Caco-2 (cell line): ENCODE results near the gene WDR41. TPM values are rescaled to one million over a fixed set of nuclear protein-coding genes. Genes with fewer than 3 reads are reported as not detected.
"Not testable (repeated sequence)": the region's sequence is repeated elsewhere in the genome, so short reads cannot be mapped to it uniquely, and the experiment has no call there.

Experiments used
- BruUV-seq: library from RNA; stranded (reverse); fragments of 400-500 nt; replicated peaks from 2 replicates; lab custom pipeline; 2021; lab: Mats Ljungman, UMichigan
- CTCF ChIA-PET: fragments of 300-600 bp; sonication (Branson Sonifier 250); formaldehyde crosslinking; loops from one replicate; lab custom pipeline; 2022; ENCODE audit warnings: antibody characterized with exemption; lab: Charles Lee
- POLR2A ChIA-PET: fragments of 300-600 bp; sonication (Branson Sonifier 250); formaldehyde crosslinking; loops from one replicate; lab custom pipeline; 2022; ENCODE audit warnings: antibody characterized with exemption; lab: Charles Lee
- DNase-seq, 2 experiments: peaks; one replicate each; pipeline versions ENCODE4 v3.0.0 to v3.0.0-alpha.2; 2020 to 2022
- H3K27me3 ChIP-seq: replicated peaks from 2 replicates; pipeline ENCODE4 v1.6.0; 2011; ENCODE audit warnings: low read length; ENCODE audit not compliant: control insufficient read depth, insufficient read depth
- H3K36me3 ChIP-seq: 2 replicates; pipeline ENCODE4 v1.5.1; 2011; ENCODE audit warnings: low read length; ENCODE audit not compliant: control insufficient read depth, insufficient read depth
- H3K4me1 ChIP-seq: fragments of 250-450 bp; sonication (Bioruptor Pico); 2 replicates; pipeline ENCODE4 v1.5.1; 2020; ENCODE audit warnings: mild to moderate bottlenecking
- H3K4me3 ChIP-seq: 2 replicates; pipeline ENCODE4 v1.5.1; 2011; ENCODE audit warnings: low read depth, mild to moderate bottlenecking, control low read depth, low read length
- H3K9me3 ChIP-seq: fragments of 250-450 bp; sonication (Bioruptor Pico); 2 replicates; pipeline ENCODE4 v1.5.1; 2020; ENCODE audit warnings: mild to moderate bottlenecking, moderate library complexity
- H3K27ac Mint-ChIP-seq: one replicate; pipeline ENCODE4 v1.8.0; 2022; ENCODE audit warnings: mixed read lengths; ENCODE audit not compliant: unreplicated experiment
- H3K27me3 Mint-ChIP-seq: one replicate; pipeline ENCODE4 v1.8.0; 2022; ENCODE audit warnings: mixed read lengths; ENCODE audit not compliant: insufficient read depth, unreplicated experiment
- H3K36me3 Mint-ChIP-seq: one replicate; pipeline ENCODE4 v1.8.0; 2022; ENCODE audit warnings: mild to moderate bottlenecking, mixed read lengths; ENCODE audit not compliant: insufficient read depth, unreplicated experiment
- H3K4me1 Mint-ChIP-seq: one replicate; pipeline ENCODE4 v1.8.0; 2022; ENCODE audit warnings: low read depth, mixed read lengths; ENCODE audit not compliant: unreplicated experiment
- H3K4me3 Mint-ChIP-seq: one replicate; pipeline ENCODE4 v1.8.0; 2022; ENCODE audit warnings: mild to moderate bottlenecking, moderate library complexity, mixed read lengths; ENCODE audit not compliant: unreplicated experiment
- H3K9me3 Mint-ChIP-seq: one replicate; pipeline ENCODE4 v1.8.0; 2022; ENCODE audit warnings: mixed read lengths; ENCODE audit not compliant: unreplicated experiment
- intact Hi-C: fragments of 100-400 bp; cut with micrococcal nuclease; formaldehyde crosslinking; loops from one replicate; pipeline ENCODE4 v1.10.0; 2022; ENCODE audit not compliant: unreplicated experiment
- total RNA-seq: library from RNA; stranded (reverse); gene quantifications from 2 replicates; pipeline ENCODE4 v1.2.3, GENCODE V29; 2022
- TF ChIP-seq, protein P1 (sequence below), 2 experiments: fragments of 200-600 bp in 1 of 2; IDR thresholded peaks; 1 replicate in 1 of 2; 2 replicates in 1 of 2; pipeline versions ENCODE4 v1.5.1 to v1.8.0; 2011 to 2022; ENCODE audit warnings: antibody characterized with exemption in 1 of 2, control low read depth in 1 of 2, inconsistent platforms in 1 of 2, low read depth in 1 of 2, low read length in 1 of 2, mild to moderate bottlenecking in 1 of 2, moderate library complexity in 1 of 2; ENCODE audit not compliant: insufficient read depth in 1 of 2, severe bottlenecking in 1 of 2, unreplicated experiment in 1 of 2

WDR41 gene
- total RNA-seq, 1 experiment from 2014 or later = 64.1 TPM

DNA sequence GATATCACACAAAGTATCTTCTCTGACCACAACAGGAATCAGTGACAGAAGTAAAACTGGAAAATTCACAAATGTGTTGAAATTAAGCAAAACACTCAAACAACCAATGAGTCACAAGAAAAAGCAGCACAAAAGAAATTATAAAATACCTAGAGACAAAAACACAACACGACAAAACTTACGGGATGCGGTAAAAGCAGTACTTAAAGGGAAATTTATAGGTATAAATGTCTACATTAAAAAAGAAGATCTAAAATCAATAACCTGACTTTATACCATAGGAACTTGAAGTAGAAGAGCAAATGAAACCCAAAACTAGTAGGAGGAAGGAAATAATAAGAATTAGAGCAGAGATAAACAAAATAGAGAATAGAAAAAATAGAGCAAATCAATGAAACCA, 2.8 kb upstream of the WDR41 start:
- no TSS peak for BruUV-seq
- Mint-ChIP-seq H3K27ac (no peak overlapping the region), H3K4me1 (no peaks in the 10 kb centered on the region), H3K27me3 (peaks cover 16% of the 10 kb centered on the region), H3K4me3 (no peak overlapping the region), H3K9me3 (no peaks in the 10 kb centered on the region), H3K36me3 (peaks cover 11% of the 10 kb centered on the region)
- TF ChIP-seq, protein P1, sequence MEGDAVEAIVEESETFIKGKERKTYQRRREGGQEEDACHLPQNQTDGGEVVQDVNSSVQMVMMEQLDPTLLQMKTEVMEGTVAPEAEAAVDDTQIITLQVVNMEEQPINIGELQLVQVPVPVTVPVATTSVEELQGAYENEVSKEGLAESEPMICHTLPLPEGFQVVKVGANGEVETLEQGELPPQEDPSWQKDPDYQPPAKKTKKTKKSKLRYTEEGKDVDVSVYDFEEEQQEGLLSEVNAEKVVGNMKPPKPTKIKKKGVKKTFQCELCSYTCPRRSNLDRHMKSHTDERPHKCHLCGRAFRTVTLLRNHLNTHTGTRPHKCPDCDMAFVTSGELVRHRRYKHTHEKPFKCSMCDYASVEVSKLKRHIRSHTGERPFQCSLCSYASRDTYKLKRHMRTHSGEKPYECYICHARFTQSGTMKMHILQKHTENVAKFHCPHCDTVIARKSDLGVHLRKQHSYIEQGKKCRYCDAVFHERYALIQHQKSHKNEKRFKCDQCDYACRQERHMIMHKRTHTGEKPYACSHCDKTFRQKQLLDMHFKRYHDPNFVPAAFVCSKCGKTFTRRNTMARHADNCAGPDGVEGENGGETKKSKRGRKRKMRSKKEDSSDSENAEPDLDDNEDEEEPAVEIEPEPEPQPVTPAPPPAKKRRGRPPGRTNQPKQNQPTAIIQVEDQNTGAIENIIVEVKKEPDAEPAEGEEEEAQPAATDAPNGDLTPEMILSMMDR (IDR thresholded peaks at IDR 0.05; ENCODE audit: insufficient read depth in 1 of 2, low read depth in 1 of 2, low read length in 1 of 2, severe bottlenecking in 1 of 2, unreplicated experiment in 1 of 2) = no peak
- no peak for DNase-seq
- Histone ChIP-seq H3K4me3 (no peak overlapping the region), H3K4me1 (no peaks in the 10 kb centered on the region), H3K9me3 (no peaks in the 10 kb centered on the region), H3K27me3 (no peaks in the 10 kb centered on the region), H3K36me3 (no peaks in the 10 kb centered on the region)
- ChIA-PET CTCF (no interaction called here), POLR2A (no interaction called here)
- intact Hi-C loops = loop anchor here (5.0 kb wide), 2 partner anchors 68 to 628 kb away; no protein-coding TSS in a partner anchor

DNA sequence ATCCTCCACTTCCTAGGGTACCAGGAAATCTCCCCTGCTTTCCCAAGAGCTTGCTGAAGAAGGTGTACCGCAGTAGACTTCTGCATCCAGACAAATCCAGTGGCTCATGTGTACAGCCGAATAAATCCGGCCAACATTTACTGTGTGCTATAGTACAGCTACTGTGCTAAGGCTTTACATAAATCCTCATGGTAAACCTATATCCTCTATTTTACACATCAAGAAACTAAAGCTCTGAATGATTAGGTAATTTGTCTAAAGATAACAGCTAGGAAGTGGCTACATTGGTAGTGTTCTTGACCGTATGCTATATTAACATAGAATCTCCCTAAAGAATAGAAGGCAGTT, 511 bp upstream of the WDR41 start:
- H3K27me3 Mint-ChIP-seq = peaks cover 13% of the 10 kb centered on the region
- DNase-seq = no peak
- no peaks in the 10 kb centered on the region for H3K9me3 ChIP-seq
- no TSS peak for BruUV-seq
- no peaks in the 10 kb centered on the region for H3K4me1 ChIP-seq
- H3K4me1 Mint-ChIP-seq = no peaks in the 10 kb centered on the region
- H3K36me3 ChIP-seq = no peaks in the 10 kb centered on the region
- ChIA-PET CTCF (interaction anchor here (0.6 to 1.9 kb wide), 7 partner anchors 55 to 462 kb away, joined by 3 to 12 read pairs (median 4); partner anchors contain the start of gene AGGF1), POLR2A (interaction anchor here (0.6 kb wide), 4 partner anchors 10 to 360 kb away, joined by 3 read pairs; no protein-coding TSS in a partner anchor)
- intact Hi-C loops = loop anchor here (1.0 to 5.0 kb wide), 4 partner anchors 65 to 625 kb away; no protein-coding TSS in a partner anchor
- no peak overlapping the region for H3K27ac Mint-ChIP-seq
- TF ChIP-seq, protein P1 (IDR thresholded peaks at IDR 0.05; ENCODE audit: insufficient read depth in 1 of 2, low read depth in 1 of 2, low read length in 1 of 2, severe bottlenecking in 1 of 2, unreplicated experiment in 1 of 2) = no peak
- H3K9me3 Mint-ChIP-seq = no peaks in the 10 kb centered on the region
- peaks cover 17% of the 10 kb centered on the region for H3K36me3 Mint-ChIP-seq
- H3K4me3 ChIP-seq = no peak overlapping the region
- H3K4me3 Mint-ChIP-seq = peak overlapping the region; percentile 97
- H3K27me3 ChIP-seq = no peaks in the 10 kb centered on the region

DNA sequence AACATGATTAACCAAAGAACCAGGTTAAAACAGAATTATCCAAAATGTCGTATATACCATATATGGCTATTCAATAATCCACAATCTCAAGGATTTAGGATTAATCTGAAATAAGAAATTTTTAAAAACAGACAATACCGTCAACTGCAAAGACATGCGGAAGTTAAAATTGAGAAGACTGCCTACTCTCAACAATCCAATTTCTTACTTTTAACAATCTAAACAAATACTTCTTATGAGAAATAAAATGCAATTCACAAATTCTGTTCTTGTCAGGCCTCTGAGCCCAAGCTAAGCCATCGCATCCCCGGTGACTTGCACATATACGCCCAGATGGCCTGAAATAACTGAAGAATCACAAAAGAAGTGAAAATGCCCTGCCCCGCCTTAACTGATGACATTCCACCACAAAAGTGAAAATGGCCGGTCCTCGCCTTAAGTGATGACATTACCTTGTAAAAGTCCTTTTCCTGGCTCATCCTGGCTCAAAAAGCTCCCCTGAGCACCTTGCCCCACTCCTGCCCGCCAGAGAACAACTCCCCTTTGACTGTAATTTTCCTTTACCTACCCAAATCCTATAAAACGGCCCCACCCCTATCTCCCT, 1.3 kb downstream of the WDR41 start:
- not testable (repeated sequence) for BruUV-seq, H3K9me3 Mint-ChIP-seq

More for the DNA sequence above, 1.3 kb downstream of the WDR41 start:
- POLR2A ChIA-PET = interaction anchor here (0.6 kb wide), 1 partner anchor 93 kb away, joined by 4 read pairs; no protein-coding TSS in a partner anchor
- H3K27ac Mint-ChIP-seq = peak overlapping the region; percentile 99
- H3K36me3 ChIP-seq, H3K27me3 ChIP-seq, H3K4me1 Mint-ChIP-seq, H3K4me1 ChIP-seq, H3K27me3 Mint-ChIP-seq, H3K9me3 ChIP-seq: not testable (repeated sequence)
- peak overlapping the region; percentile 97 for H3K4me3 Mint-ChIP-seq
- peak overlapping the region; percentile 81 for H3K4me3 ChIP-seq
- CTCF ChIA-PET = interaction anchor here (1.9 kb wide), 1 partner anchor 65 kb away, joined by 12 read pairs; no protein-coding TSS in a partner anchor
- peak in 1 of 2 experiments; percentile 22 for DNase-seq
- intact Hi-C loops = loop anchor here (5.0 kb wide), 2 partner anchors 64 to 624 kb away; no protein-coding TSS in a partner anchor
- H3K36me3 Mint-ChIP-seq = peaks cover 18% of the 10 kb centered on the region
